GM12878 (cell line): ENCODE data around the gene MGAT5. TPM values are rescaled to one million over a fixed set of nuclear protein-coding genes. Genes with fewer than 3 reads are reported as not detected.

Experiments used
- ATAC-seq: fragments of 200-7000 bp; cut with Tn5 transposase; 3 replicates; pipeline ENCODE4 v1.9.1; 2020; ENCODE audit warnings: mild to moderate bottlenecking, moderate library complexity
- BruUV-seq: library from RNA; stranded (reverse); fragments of 400-500 nt; replicated peaks from 2 replicates; lab custom pipeline; 2021; lab: Mats Ljungman, UMichigan
- CTCF ChIA-PET: fragments of 300-600 bp; sonication (Branson Sonifier 250); formaldehyde crosslinking; extraction: SDS; loops from one replicate; lab custom pipeline; 2021; ENCODE audit warnings: inconsistent platforms; lab: Yijun Ruan, JAX
- POLR2A ChIA-PET: fragments of 350-600 bp; formaldehyde crosslinking; extraction: SDS; loops from one replicate; lab custom pipeline; 2021; ENCODE audit warnings: inconsistent platforms; lab: Charles Lee
- RAD21 ChIA-PET: fragments of 300-600 bp; sonication (Branson Sonifier 250); formaldehyde crosslinking; loops from one replicate; lab custom pipeline; 2023; ENCODE audit warnings: antibody characterized with exemption; ENCODE audit not compliant: unreplicated experiment; lab: Charles Lee
- SMC1A ChIA-PET: fragments of 300-600 bp; sonication (Branson Sonifier 250); formaldehyde crosslinking; loops from one replicate; lab custom pipeline; 2023; ENCODE audit not compliant: unreplicated experiment, uncharacterized antibody; lab: Charles Lee
- DNase-seq: peaks from one replicate; pipeline ENCODE4 v3.0.0-alpha.2; 2011; ENCODE audit warnings: low read depth, low spot score
- FAIRE-seq: peaks from 3 replicates; lab custom pipeline; 2011; peaks lifted over from hg19 to GRCh38; lab: Jason Lieb, UNC
- H2AFZ ChIP-seq: 2 replicates; pipeline ENCODE4 v1.6.0; 2011; ENCODE audit warnings: low read depth, low read length, control low read depth; ENCODE audit not compliant: control insufficient read depth
- H3K27ac ChIP-seq: 2 replicates; pipeline ENCODE4 v1.5.1; 2011; ENCODE audit warnings: control low read depth; ENCODE audit not compliant: control insufficient read depth, insufficient read depth
- H3K27me3 ChIP-seq, 2 experiments: replicated peaks in 1 of 2; 2 replicates each; pipeline versions ENCODE4 v1.6.0 to v1.6.1; 2011; ENCODE audit warnings: low read length in 1 of 2; ENCODE audit not compliant: control insufficient read depth in 2 of 2, insufficient read depth in 2 of 2
- H3K36me3 ChIP-seq, 2 experiments: 2 replicates each; pipeline ENCODE4 v1.5.1; 2011; ENCODE audit warnings: low read length in 1 of 2; ENCODE audit not compliant: control insufficient read depth in 2 of 2, insufficient read depth in 2 of 2
- H3K4me1 ChIP-seq: 2 replicates; pipeline ENCODE4 v1.6.1; 2011; ENCODE audit warnings: mild to moderate bottlenecking, low read length, moderate library complexity, mixed read lengths; ENCODE audit not compliant: control insufficient read depth, insufficient read depth
- H3K4me2 ChIP-seq: 2 replicates; pipeline ENCODE4 v1.6.0; 2011; ENCODE audit warnings: control low read depth; ENCODE audit not compliant: control insufficient read depth, insufficient read depth
- H3K4me3 ChIP-seq: fragments of 200-600 bp; sonication (generic); 2 replicates; pipeline ENCODE4 v1.5.1; 2016
- H3K79me2 ChIP-seq: 2 replicates; pipeline ENCODE4 v1.6.0; 2011; ENCODE audit warnings: low read length; ENCODE audit not compliant: control insufficient read depth, insufficient read depth
- H3K9ac ChIP-seq: 2 replicates; pipeline ENCODE4 v1.8.0; 2011; ENCODE audit warnings: low read length, control low read depth, mixed read lengths; ENCODE audit not compliant: control insufficient read depth, insufficient read depth
- H3K9me3 ChIP-seq: replicated peaks from 3 replicates; pipeline ENCODE4 v1.5.1; 2011; ENCODE audit warnings: mild to moderate bottlenecking, low read length; ENCODE audit not compliant: control insufficient read depth, insufficient read depth
- H4K20me1 ChIP-seq: 2 replicates; pipeline ENCODE4 v1.6.0; 2011; ENCODE audit not compliant: control insufficient read depth, insufficient read depth
- CBFB ChIP-seq: IDR thresholded peaks from 2 replicates; pipeline ENCODE4 v1.6.1; 2016; ENCODE audit warnings: antibody characterized with exemption, low read depth
- CREM ChIP-seq: IDR thresholded peaks from 2 replicates; pipeline ENCODE4 v1.6.1; 2014; ENCODE audit warnings: antibody characterized with exemption, low read depth
- DPF2 ChIP-seq: fragments of 450-650 bp; IDR thresholded peaks from 2 replicates; pipeline ENCODE4 v1.6.1; 2017; ENCODE audit warnings: mild to moderate bottlenecking
- IKZF1 ChIP-seq: fragments of 450-650 bp; conservative IDR thresholded peaks from 2 replicates; pipeline ENCODE4 v1.6.1; 2017; ENCODE audit warnings: antibody characterized with exemption, mild to moderate bottlenecking
- KAT2A ChIP-seq: conservative IDR thresholded peaks from 2 replicates; pipeline ENCODE4 v1.6.1; 2011; ENCODE audit warnings: low read depth, low read length; ENCODE audit not compliant: control insufficient read depth
- POLR2A ChIP-seq: IDR thresholded peaks from 2 replicates; pipeline ENCODE4 v1.6.1; 2011; ENCODE audit warnings: low read depth, mild to moderate bottlenecking, low read length
- TBL1XR1 ChIP-seq: IDR thresholded peaks from 2 replicates; pipeline ENCODE4 v1.6.1; 2012; ENCODE audit warnings: low read depth, low read length, improper control_type of control experiment
- WRNIP1 ChIP-seq: IDR thresholded peaks from 2 replicates; pipeline ENCODE4 v1.6.1; 2011; ENCODE audit warnings: low read depth, low read length, improper control_type of control experiment, borderline replicate concordance
- ZNF384 ChIP-seq: IDR thresholded peaks from 2 replicates; pipeline ENCODE4 v1.6.1; 2012; ENCODE audit warnings: low read depth, mild to moderate bottlenecking, low read length, improper control_type of control experiment, borderline replicate concordance
- WGBS: methylation state at CpG from one replicate; pipeline ENCODE4 v1.1.6; 2016; ENCODE audit warnings: low lambda C conversion rate; ENCODE audit not compliant: insufficient replicate concordance, insufficient coverage; ENCODE audit errors: missing lambda C conversion rate; 5-methylcytosine and 5-hydroxymethylcytosine counted together
- in situ Hi-C: fragments of 300-500 bp; cut with MboI; formaldehyde crosslinking; loops from 9 replicates; pipeline ENCODE4 v1.14.3; 2018; ENCODE audit warnings: mixed read lengths
- intact Hi-C: fragments of 100-400 bp; cut with micrococcal nuclease; formaldehyde crosslinking; loops from one replicate; pipeline ENCODE4 v1.14.2; 2022; ENCODE audit not compliant: unreplicated experiment
- polyA plus RNA-seq, 11 experiments: library from polyadenylated mRNA; depleted of rRNA in 4 of 11; unstranded in 6 of 11; stranded (reverse) in 5 of 11; fragments of >200 nt; fragmentation: Nextera tagmentation in 4 of 11; fragmentation: Illumina TruSeq in 1 of 11; extraction: Ambion mirVana in 4 of 11; extraction: Trizol in 1 of 11; gene quantifications; 1 replicate in 1 of 11; 2 replicates in 10 of 11; pipeline versions ENCODE4 v1.2.1 to v1.2.3, GENCODE V29; 2011 to 2016; ENCODE audit warnings: inconsistent platforms in 2 of 11, missing spikeins in 2 of 11, low read depth in 1 of 11
- total RNA-seq, 4 experiments: library from RNA; depleted of rRNA in 3 of 4; stranded (reverse); fragments of >200 nt in 3 of 4; fragmentation: Illumina TruSeq in 1 of 4; extraction: Trizol in 1 of 4; gene quantifications; 2 replicates each; pipeline versions ENCODE4 v1.2.1 to v1.2.3, GENCODE V29; 2013 to 2021
- TF ChIP-seq, protein P1 (sequence below): IDR thresholded peaks from 2 replicates; pipeline ENCODE4 v1.6.1; 2011; ENCODE audit warnings: low read depth, low read length, improper control_type of control experiment, borderline replicate concordance

Gene MGAT5
- total and polyA plus RNA-seq, 10 of the 15 experiments (the other 5 are each of a cell fraction or from before 2014, with no cell fraction given), result 4.9 to 104 (median 36.2) TPM

- no peaks in the 10 kb centered on the region for H3K4me1 ChIP-seq
- no peak overlapping the region for H3K4me3 ChIP-seq
- H3K36me3 ChIP-seq, result peaks cover 5 to 21% of the 10 kb centered on the region in 2 experiments; a peak in 3 of 4 replicates
- in situ Hi-C loops (no loop called here), intact Hi-C loops (no loop called here)
- RAD21 ChIA-PET, result no interaction called here
- H3K9me3 ChIP-seq, result no peaks in the 10 kb centered on the region
- H4K20me1 ChIP-seq, result no peaks in the 10 kb centered on the region
- no peak overlapping the region for H2AFZ ChIP-seq
- SMC1A ChIA-PET, result interaction anchor here (1.2 kb wide), 1 partner anchor 30 kb away, joined by 3 read pairs; no protein-coding TSS in a partner anchor
- ATAC-seq (no peak), FAIRE-seq (no peak), DNase-seq (no peak)
- CTCF ChIA-PET, result interaction anchor here (0.9 kb wide), 1 partner anchor 11 kb away, joined by 4 read pairs; no protein-coding TSS in a partner anchor
- no peak overlapping the region for H3K4me2 ChIP-seq
- no peak overlapping the region for H3K27ac ChIP-seq
- POLR2A ChIA-PET, result no interaction called here
- TF ChIP-seq, protein P1, sequence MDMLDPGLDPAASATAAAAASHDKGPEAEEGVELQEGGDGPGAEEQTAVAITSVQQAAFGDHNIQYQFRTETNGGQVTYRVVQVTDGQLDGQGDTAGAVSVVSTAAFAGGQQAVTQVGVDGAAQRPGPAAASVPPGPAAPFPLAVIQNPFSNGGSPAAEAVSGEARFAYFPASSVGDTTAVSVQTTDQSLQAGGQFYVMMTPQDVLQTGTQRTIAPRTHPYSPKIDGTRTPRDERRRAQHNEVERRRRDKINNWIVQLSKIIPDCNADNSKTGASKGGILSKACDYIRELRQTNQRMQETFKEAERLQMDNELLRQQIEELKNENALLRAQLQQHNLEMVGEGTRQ, result no peak
- TF ChIP-seq TBL1XR1, result no peak
- no peak for TF ChIP-seq WRNIP1
- TF ChIP-seq KAT2A, result no peak
- no peak for TF ChIP-seq IKZF1
- no peak for TF ChIP-seq CBFB
- TF ChIP-seq POLR2A, result no peak
- no peak for TF ChIP-seq ZNF384
- no peak for TF ChIP-seq CREM
- no peak for TF ChIP-seq DPF2
- 89% methylated on average over 1 of the region's 1 CpG for whole genome bisulfite sequencing
- H3K79me2 ChIP-seq, result no peaks in the 10 kb centered on the region
- H3K9ac ChIP-seq, result no peak overlapping the region
- H3K27me3 ChIP-seq, result no peaks in the 10 kb centered on the region
- BruUV-seq, result no TSS peak
Measured at GRCh38 chr2:134381141-134381540, 127.3 kb downstream of the MGAT5 start.
